Upper lobe of left lung (tissue), 4 donors: ENCODE data around the gene MRPL20.

Experiments used
- POLR2A ChIP-seq, 4 donors: fragments of 450-650 bp; IDR thresholded peaks; one replicate each; pipeline ENCODE4 v1.5.1; 2016 to 2017; ENCODE audit warnings: antibody characterized with exemption in 4 of 4, mild to moderate bottlenecking in 2 of 4
- TF ChIP-seq, protein P1 (sequence below), 6 experiments: fragments of 450-650 bp in 4 of 6; fragments of 200-600 bp in 2 of 6; sonication (generic) in 2 of 6; IDR thresholded peaks; one replicate each; pipeline ENCODE4 v1.5.1; 2016 to 2019; ENCODE audit warnings: antibody characterized with exemption in 6 of 6

GRCh38 chr1:1451696-1452364 lies 44.7 kb upstream of the MRPL20 start:
- TF ChIP-seq, protein P1, sequence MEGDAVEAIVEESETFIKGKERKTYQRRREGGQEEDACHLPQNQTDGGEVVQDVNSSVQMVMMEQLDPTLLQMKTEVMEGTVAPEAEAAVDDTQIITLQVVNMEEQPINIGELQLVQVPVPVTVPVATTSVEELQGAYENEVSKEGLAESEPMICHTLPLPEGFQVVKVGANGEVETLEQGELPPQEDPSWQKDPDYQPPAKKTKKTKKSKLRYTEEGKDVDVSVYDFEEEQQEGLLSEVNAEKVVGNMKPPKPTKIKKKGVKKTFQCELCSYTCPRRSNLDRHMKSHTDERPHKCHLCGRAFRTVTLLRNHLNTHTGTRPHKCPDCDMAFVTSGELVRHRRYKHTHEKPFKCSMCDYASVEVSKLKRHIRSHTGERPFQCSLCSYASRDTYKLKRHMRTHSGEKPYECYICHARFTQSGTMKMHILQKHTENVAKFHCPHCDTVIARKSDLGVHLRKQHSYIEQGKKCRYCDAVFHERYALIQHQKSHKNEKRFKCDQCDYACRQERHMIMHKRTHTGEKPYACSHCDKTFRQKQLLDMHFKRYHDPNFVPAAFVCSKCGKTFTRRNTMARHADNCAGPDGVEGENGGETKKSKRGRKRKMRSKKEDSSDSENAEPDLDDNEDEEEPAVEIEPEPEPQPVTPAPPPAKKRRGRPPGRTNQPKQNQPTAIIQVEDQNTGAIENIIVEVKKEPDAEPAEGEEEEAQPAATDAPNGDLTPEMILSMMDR (IDR thresholded peaks at IDR 0.05) = no peak
- TF ChIP-seq POLR2A (IDR thresholded peaks at IDR 0.05) = no peak
